HepG2 (cell line): Measurements from ENCODE around the gene IPMK. TPM values are rescaled to one million over a fixed set of nuclear protein-coding genes. Genes with fewer than 3 reads are reported as not detected.

ENCODE experiments used
- ATAC-seq: fragments of 200-7000 bp; cut with Tn5 transposase; 3 replicates; pipeline ENCODE4 v1.9.1; 2020; ENCODE audit warnings: mild to moderate bottlenecking, moderate library complexity
- BruUV-seq: library from RNA; stranded (reverse); fragments of 400-500 nt; replicated peaks from 2 replicates; lab custom pipeline; 2021; lab: Mats Ljungman, UMichigan
- CTCF ChIA-PET: fragments of 300-600 bp; formaldehyde crosslinking; extraction: SDS; loops from one replicate; lab custom pipeline; 2021; ENCODE audit warnings: low total read pairs, inconsistent platforms, low intra/inter-chr PET ratio; lab: Yijun Ruan, JAX
- POLR2A ChIA-PET: fragments of 350-600 bp; sonication (Branson Sonifier 250); formaldehyde crosslinking; loops from one replicate; lab custom pipeline; 2020; ENCODE audit warnings: antibody characterized with exemption, inconsistent platforms; lab: Yijun Ruan, JAX
- DNase-seq: peaks from one replicate; pipeline ENCODE4 v3.0.0-alpha.2; 2015; ENCODE audit warnings: low spot score
- FAIRE-seq: peaks from 3 replicates; lab custom pipeline; 2011; peaks lifted over from hg19 to GRCh38; lab: Jason Lieb, UNC
- H2AFZ ChIP-seq: one replicate; pipeline ENCODE4 v1.6.1; 2011; ENCODE audit warnings: low read length, inconsistent platforms
- H3K27ac ChIP-seq: fragments of 300-600 bp; 3 replicates; pipeline ENCODE4 v1.8.0; 2011; ENCODE audit warnings: mixed run types, mild to moderate bottlenecking, mixed read lengths, low read length, inconsistent platforms; ENCODE audit not compliant: insufficient read depth; ENCODE audit errors: extremely low read length
- H3K27me3 ChIP-seq, 2 experiments: fragments of 200-600 bp in 1 of 2; 2 replicates in 1 of 2; 3 replicates in 1 of 2; pipeline versions ENCODE4 v1.6.0 to v1.8.0; 2011; ENCODE audit warnings: low read length in 2 of 2, mild to moderate bottlenecking in 2 of 2, moderate library complexity in 2 of 2, inconsistent platforms in 1 of 2; ENCODE audit not compliant: insufficient read depth in 2 of 2, control insufficient read depth in 1 of 2
- H3K36me3 ChIP-seq, 2 experiments: fragments of 200-600 bp in 1 of 2; replicated peaks in 1 of 2; 2 replicates in 1 of 2; 3 replicates in 1 of 2; pipeline versions ENCODE4 v1.5.1 to v1.8.0; 2011; ENCODE audit warnings: low read length in 2 of 2, inconsistent platforms in 1 of 2; ENCODE audit not compliant: insufficient read depth in 2 of 2, control insufficient read depth in 1 of 2
- H3K4me1 ChIP-seq: 2 replicates; pipeline ENCODE4 v1.5.1; 2012; ENCODE audit warnings: low read length, inconsistent platforms; ENCODE audit not compliant: insufficient read depth
- H3K4me2 ChIP-seq: 2 replicates; pipeline ENCODE4 v1.6.0; 2011; ENCODE audit warnings: low read depth, low read length, inconsistent platforms
- H3K4me3 ChIP-seq, 3 experiments: fragments of 200-600 bp in 1 of 3; sonication (generic), shearing (Covaris generic) in 1 of 3; replicated peaks in 1 of 3; 2 replicates each; pipeline ENCODE4 v1.5.1; 2011 to 2016; ENCODE audit warnings: low read length in 3 of 3, inconsistent platforms in 2 of 3, low read depth in 2 of 3, mild to moderate bottlenecking in 2 of 3, control low read depth in 1 of 3, mixed read lengths in 1 of 3; ENCODE audit not compliant: insufficient read depth in 1 of 3
- H3K79me2 ChIP-seq: one replicate; pipeline ENCODE4 v1.6.1; 2011; ENCODE audit warnings: low read length, inconsistent platforms; ENCODE audit not compliant: insufficient read depth
- H3K9ac ChIP-seq: 2 replicates; pipeline ENCODE4 v1.6.0; 2011; ENCODE audit warnings: mild to moderate bottlenecking, low read depth, low read length, inconsistent platforms; ENCODE audit not compliant: insufficient read depth
- H3K9me3 ChIP-seq: 2 replicates; pipeline ENCODE4 v1.5.1; 2012; ENCODE audit warnings: mild to moderate bottlenecking, low read length
- H4K20me1 ChIP-seq: 2 replicates; pipeline ENCODE4 v1.6.0; 2011; ENCODE audit warnings: inconsistent platforms, mild to moderate bottlenecking, low read length, moderate library complexity; ENCODE audit not compliant: insufficient read depth
- HDAC6 ChIP-seq: fragments of 200-600 bp; sonication (generic); IDR thresholded peaks from 2 replicates; pipeline ENCODE4 v1.7.0; 2017; ENCODE audit warnings: mild to moderate bottlenecking, antibody characterized with exemption, low read length, low read depth
- HIVEP1 ChIP-seq: sonication (generic); formaldehyde crosslinking; IDR thresholded peaks from 2 replicates; pipeline ENCODE4 v1.4.0; 2020; ENCODE audit warnings: mild to moderate bottlenecking, missing genetic modification reagents
- HMGA1 ChIP-seq: sonication (generic); formaldehyde crosslinking; conservative IDR thresholded peaks from 2 replicates; pipeline ENCODE4 v1.4.0; 2020; ENCODE audit warnings: missing genetic modification reagents
- JUND ChIP-seq: sonication (generic); formaldehyde crosslinking; IDR thresholded peaks from 2 replicates; pipeline ENCODE4 v1.8.0; 2022; ENCODE audit warnings: mild to moderate bottlenecking, missing genetic modification reagents
- POGZ ChIP-seq: sonication (generic); formaldehyde crosslinking; IDR thresholded peaks from 2 replicates; pipeline ENCODE4 v1.4.0; 2020; ENCODE audit warnings: mild to moderate bottlenecking, missing genetic modification reagents
- PRDM4 ChIP-seq: sonication (generic); formaldehyde crosslinking; IDR thresholded peaks from 2 replicates; pipeline ENCODE4 v1.9.0; 2021; ENCODE audit warnings: missing genetic modification reagents, borderline replicate concordance
- THYN1 ChIP-seq: sonication (generic); formaldehyde crosslinking; IDR thresholded peaks from 2 replicates; pipeline ENCODE4 v1.8.1; 2023; ENCODE audit warnings: low read depth, mild to moderate bottlenecking, moderate library complexity, missing genetic modification reagents, borderline replicate concordance
- ZBTB37 ChIP-seq: sonication (generic); formaldehyde crosslinking; IDR thresholded peaks from 2 replicates; pipeline ENCODE4 v1.4.0; 2020; ENCODE audit warnings: mild to moderate bottlenecking, missing genetic modification reagents
- ZNF205 ChIP-seq: IDR thresholded peaks from 2 replicates; pipeline ENCODE4 v1.6.1; 2018; ENCODE audit warnings: missing biosample characterization, missing genetic modification reagents
- ZNF235 ChIP-seq: sonication (generic); formaldehyde crosslinking; IDR thresholded peaks from 2 replicates; pipeline ENCODE4 v1.8.1; 2023; ENCODE audit warnings: mild to moderate bottlenecking, missing genetic modification reagents, borderline replicate concordance
- ZNF615 ChIP-seq: sonication (generic); formaldehyde crosslinking; IDR thresholded peaks from 2 replicates; pipeline ENCODE4 v1.5.0; 2020; ENCODE audit warnings: mild to moderate bottlenecking, missing genetic modification reagents, borderline replicate concordance
- ZNF674 ChIP-seq: sonication (generic); formaldehyde crosslinking; IDR thresholded peaks from 2 replicates; pipeline ENCODE4 v1.5.0; 2020; ENCODE audit warnings: low read depth, mild to moderate bottlenecking, missing genetic modification reagents
- ZSCAN25 ChIP-seq: sonication (generic); formaldehyde crosslinking; IDR thresholded peaks from 2 replicates; pipeline ENCODE4 v1.8.0; 2022; ENCODE audit warnings: mild to moderate bottlenecking, missing genetic modification reagents
- WGBS: methylation state at CpG from one replicate; pipeline ENCODE4 v1.1.6; 2017; ENCODE audit warnings: low lambda C conversion rate; 5-methylcytosine and 5-hydroxymethylcytosine counted together
- in situ Hi-C: cut with HindIII; loops from 2 replicates; pipeline ENCODE4 v1.10.0; 2017; ENCODE audit warnings: low pct_unique_long_range_greater_than_20kb; ENCODE audit not compliant: extremely low pct_ligation_motif_present
- intact Hi-C: fragments of 100-400 bp; cut with micrococcal nuclease; formaldehyde crosslinking; loops from one replicate; pipeline ENCODE4 v1.10.0; 2022; ENCODE audit not compliant: unreplicated experiment
- polyA plus RNA-seq, 8 experiments: library from polyadenylated mRNA; depleted of rRNA in 3 of 8; stranded (reverse) in 7 of 8; unstranded in 1 of 8; fragments of >200 nt; fragmentation: Illumina TruSeq in 4 of 8; extraction: Trizol in 4 of 8; gene quantifications; 2 replicates each; pipeline versions ENCODE4 v1.2.1 to v1.2.3, GENCODE V29; 2011 to 2016; ENCODE audit warnings: low read depth in 4 of 8, missing spikeins in 1 of 8, mixed read lengths in 1 of 8; ENCODE audit not compliant: insufficient read depth in 1 of 8
- total RNA-seq, 5 experiments: library from RNA; depleted of rRNA; stranded (reverse); fragments of >200 nt; fragmentation: Illumina TruSeq; extraction: Trizol; gene quantifications; 2 replicates each; pipeline ENCODE4 v1.2.3, GENCODE V29; 2016; ENCODE audit warnings: low read depth in 1 of 5
- TF ChIP-seq, protein P1 (sequence below): sonication (generic); formaldehyde crosslinking; IDR thresholded peaks from 2 replicates; pipeline ENCODE4 v1.4.0; 2020; ENCODE audit warnings: mild to moderate bottlenecking, missing genetic modification reagents, borderline replicate concordance
- TF ChIP-seq, protein P2 (sequence below): sonication (generic); formaldehyde crosslinking; conservative IDR thresholded peaks from 2 replicates; pipeline ENCODE4 v1.8.0; 2022; ENCODE audit warnings: missing genetic modification reagents

IPMK gene
- total and polyA plus RNA-seq, 2 of the 13 experiments (the other 11 are each of a cell fraction or from before 2014, with no cell fraction given): 2.7 to 3.9 TPM

GRCh38 chr10:58201704-58202103 lies 66.0 kb downstream of the IPMK start:
- in situ Hi-C loops: no loop called here
- DNase-seq (no peak), FAIRE-seq (no peak), ATAC-seq (no peak)
- no peaks in the 10 kb centered on the region for H3K27me3 ChIP-seq
- ChIA-PET CTCF (no interaction called here), POLR2A (no interaction called here)
- H3K9me3 ChIP-seq: no peaks in the 10 kb centered on the region
- no peak overlapping the region for H3K9ac ChIP-seq
- BruUV-seq: no TSS peak
- H3K27ac ChIP-seq: no peak overlapping the region
- 98% methylated on average over 2 of the region's 2 CpGs for WGBS
- no peak overlapping the region for H3K4me3 ChIP-seq
- H3K79me2 ChIP-seq: no peaks in the 10 kb centered on the region
- H2AFZ ChIP-seq: no peak overlapping the region
- peaks cover 0 to 4% of the 10 kb centered on the region in 2 experiments; a peak in 1 of 5 replicates for H3K36me3 ChIP-seq
- H3K4me1 ChIP-seq: peaks cover 5% of the 10 kb centered on the region; the same call in 1 of the 2 replicates
- intact Hi-C loops: no loop called here
- H3K4me2 ChIP-seq: no peak overlapping the region
- H4K20me1 ChIP-seq: no peaks in the 10 kb centered on the region
- TF ChIP-seq HIVEP1 (no peak), ZNF235 (no peak), JUND (no peak), ZNF615 (CRISPR knock-in tag) (no peak), ZNF674 (no peak), THYN1 (no peak), HDAC6 (no peak), ZSCAN25 (CRISPR knock-in tag) (no peak), ZBTB37 (CRISPR knock-in tag) (no peak), HMGA1 (CRISPR knock-in tag) (no peak), ZNF205 (CRISPR knock-in tag) (no peak), POGZ (CRISPR knock-in tag) (no peak), PRDM4 (CRISPR knock-in tag) (no peak)
- TF ChIP-seq, protein P1, sequence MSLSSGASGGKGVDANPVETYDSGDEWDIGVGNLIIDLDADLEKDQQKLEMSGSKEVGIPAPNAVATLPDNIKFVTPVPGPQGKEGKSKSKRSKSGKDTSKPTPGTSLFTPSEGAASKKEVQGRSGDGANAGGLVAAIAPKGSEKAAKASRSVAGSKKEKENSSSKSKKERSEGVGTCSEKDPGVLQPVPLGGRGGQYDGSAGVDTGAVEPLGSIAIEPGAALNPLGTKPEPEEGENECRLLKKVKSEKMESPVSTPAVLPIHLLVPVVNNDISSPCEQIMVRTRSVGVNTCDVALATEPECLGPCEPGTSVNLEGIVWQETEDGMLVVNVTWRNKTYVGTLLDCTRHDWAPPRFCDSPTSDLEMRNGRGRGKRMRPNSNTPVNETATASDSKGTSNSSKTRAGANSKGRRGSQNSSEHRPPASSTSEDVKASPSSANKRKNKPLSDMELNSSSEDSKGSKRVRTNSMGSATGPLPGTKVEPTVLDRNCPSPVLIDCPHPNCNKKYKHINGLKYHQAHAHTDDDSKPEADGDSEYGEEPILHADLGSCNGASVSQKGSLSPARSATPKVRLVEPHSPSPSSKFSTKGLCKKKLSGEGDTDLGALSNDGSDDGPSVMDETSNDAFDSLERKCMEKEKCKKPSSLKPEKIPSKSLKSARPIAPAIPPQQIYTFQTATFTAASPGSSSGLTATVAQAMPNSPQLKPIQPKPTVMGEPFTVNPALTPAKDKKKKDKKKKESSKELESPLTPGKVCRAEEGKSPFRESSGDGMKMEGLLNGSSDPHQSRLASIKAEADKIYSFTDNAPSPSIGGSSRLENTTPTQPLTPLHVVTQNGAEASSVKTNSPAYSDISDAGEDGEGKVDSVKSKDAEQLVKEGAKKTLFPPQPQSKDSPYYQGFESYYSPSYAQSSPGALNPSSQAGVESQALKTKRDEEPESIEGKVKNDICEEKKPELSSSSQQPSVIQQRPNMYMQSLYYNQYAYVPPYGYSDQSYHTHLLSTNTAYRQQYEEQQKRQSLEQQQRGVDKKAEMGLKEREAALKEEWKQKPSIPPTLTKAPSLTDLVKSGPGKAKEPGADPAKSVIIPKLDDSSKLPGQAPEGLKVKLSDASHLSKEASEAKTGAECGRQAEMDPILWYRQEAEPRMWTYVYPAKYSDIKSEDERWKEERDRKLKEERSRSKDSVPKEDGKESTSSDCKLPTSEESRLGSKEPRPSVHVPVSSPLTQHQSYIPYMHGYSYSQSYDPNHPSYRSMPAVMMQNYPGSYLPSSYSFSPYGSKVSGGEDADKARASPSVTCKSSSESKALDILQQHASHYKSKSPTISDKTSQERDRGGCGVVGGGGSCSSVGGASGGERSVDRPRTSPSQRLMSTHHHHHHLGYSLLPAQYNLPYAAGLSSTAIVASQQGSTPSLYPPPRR (CRISPR knock-in tag): no peak
- TF ChIP-seq, protein P2, sequence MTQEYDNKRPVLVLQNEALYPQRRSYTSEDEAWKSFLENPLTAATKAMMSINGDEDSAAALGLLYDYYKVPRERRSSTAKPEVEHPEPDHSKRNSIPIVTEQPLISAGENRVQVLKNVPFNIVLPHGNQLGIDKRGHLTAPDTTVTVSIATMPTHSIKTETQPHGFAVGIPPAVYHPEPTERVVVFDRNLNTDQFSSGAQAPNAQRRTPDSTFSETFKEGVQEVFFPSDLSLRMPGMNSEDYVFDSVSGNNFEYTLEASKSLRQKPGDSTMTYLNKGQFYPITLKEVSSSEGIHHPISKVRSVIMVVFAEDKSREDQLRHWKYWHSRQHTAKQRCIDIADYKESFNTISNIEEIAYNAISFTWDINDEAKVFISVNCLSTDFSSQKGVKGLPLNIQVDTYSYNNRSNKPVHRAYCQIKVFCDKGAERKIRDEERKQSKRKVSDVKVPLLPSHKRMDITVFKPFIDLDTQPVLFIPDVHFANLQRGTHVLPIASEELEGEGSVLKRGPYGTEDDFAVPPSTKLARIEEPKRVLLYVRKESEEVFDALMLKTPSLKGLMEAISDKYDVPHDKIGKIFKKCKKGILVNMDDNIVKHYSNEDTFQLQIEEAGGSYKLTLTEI (CRISPR knock-in tag): no peak
